DMS153 treated with DMSO at 0.1 percent for 48 hours (cell line): ENCODE data around the gene SEMA4C.
"Not testable (repeated sequence)": the region's sequence is repeated elsewhere in the genome, so short reads cannot be mapped to it uniquely, and the experiment has no call there.

Source experiments
- DNase-seq: peaks from one replicate; lab custom pipeline; 2025; ENCODE audit not compliant: unreplicated experiment; lab: John Stamatoyannopoulos, UW

SEMA4C gene

GRCh38 chr2:96897491-96898134, 27.7 kb upstream of the SEMA4C start:
- no peak for DNase-seq

DNA sequence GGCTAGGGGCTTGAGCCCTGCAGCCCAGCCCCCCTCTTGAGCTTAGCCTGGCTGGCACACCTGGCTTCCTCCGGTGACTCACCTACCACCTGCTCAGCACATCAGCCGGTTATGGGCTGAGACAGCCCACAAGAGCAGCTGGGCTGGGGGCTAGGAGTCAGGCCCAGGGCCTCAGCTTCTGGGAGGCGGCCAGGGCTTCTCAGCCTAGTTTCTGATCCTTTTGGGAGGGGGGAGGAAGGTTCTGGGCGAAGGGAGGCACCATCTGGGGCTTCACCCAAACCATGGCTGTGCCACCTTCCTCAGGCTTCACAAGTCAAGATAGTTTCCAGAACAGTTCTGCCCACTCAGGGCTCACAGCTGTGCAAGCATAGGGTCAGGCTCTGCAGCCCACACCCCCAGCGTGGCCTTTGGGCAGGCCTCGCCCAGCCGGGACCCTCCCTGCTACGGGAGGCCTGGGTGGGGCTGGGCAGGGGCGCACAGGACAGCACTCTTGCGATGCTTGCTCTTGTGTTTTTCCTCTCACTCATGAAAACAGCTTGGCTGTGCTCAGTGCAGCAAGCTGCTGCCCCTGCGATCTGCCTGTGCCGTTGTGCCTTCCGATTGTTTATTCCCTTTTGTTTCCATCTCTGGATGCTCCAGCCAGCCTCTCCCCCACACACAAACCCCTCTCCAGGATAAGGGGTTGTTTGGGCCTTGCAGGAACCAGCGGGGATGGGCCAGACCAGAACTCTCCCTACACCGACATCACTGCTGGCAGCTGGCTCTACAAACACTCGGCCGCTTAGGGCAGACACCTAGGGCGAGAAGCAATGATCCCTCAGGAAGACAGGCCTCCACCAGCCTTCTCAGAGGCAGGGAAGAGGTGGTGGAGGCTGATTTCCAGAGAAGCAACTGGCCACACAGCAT, 26.1 kb upstream of the SEMA4C start:
- peak; percentile 78 for DNase-seq

DNA sequence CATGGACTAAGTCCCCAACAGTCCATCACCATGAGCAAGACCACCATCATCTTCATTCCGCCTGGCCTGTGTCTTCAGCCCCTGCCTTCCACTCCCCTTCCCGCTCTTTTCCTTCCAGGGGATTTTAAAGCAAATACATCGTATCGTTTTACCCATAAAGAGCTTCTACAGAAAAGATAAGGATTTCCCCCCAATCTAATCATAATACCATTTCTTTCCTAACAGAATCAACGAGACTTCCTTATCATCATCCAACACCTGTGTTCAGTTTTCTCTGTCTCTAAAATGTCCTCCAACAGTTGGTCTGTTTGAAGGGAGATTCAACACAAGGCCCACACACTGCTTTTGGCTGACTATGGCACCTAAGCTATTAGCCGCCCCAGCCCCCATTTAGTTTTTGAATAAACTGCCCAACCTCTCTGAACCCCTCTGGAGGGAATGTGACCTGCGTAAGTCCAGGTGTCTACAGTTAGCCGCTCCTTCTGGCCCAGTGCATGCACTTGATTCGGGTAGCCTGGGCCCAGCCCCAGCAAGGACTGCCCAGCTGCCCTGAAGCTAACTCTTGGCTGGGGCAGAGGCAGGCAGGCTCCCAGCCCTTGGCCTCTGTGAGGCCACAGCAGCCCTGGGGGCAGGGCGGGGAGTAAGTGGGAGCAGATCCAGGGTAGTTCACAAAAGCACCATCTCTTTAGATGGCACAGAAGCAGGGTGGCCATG, 25.3 kb upstream of the SEMA4C start:
- peak; percentile 78 for DNase-seq

GRCh38 chr2:96894151-96894531, 24.3 kb upstream of the SEMA4C start:
- no peak for DNase-seq

- DNase-seq: no peak
Measured at GRCh38 chr2:96893289-96894150, 23.6 kb upstream of the SEMA4C start.

DNA sequence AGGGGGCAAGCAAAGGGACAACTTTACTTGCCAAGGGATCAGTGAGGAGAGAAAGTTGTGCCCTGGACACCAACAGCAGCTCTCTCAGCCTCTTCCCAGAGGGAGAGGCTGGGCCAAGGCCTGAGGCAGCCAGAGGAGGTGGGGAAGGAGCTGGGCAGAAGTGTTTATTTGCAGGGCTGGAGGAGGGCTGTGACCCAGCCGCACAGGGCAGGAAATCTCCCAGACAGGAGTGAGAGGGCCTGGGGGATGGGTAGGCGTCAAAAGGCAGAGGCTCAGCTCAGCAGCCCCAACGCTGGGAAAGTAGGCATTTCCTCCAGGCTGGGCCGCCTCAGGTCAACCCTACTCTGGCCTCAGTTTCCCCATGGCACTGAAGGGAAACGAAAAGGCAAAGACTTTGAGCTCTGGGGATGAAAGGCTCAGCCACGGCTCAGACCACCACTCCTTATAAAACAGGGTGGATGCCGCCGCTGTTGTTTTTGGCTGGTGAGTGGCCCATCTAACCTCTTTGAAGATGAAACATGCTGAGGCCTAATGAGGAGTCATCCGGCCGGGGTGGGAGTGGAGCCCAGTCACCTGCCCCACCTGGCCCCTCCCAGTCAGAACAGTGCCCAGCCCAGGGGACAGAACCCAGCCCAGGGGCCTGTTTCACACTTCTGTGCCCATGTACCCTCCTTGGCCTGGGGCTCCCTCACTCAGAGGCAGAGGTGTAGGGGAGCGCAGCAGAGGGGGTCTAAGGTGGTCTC, 21.9 kb upstream of the SEMA4C start:
- DNase-seq: peak; percentile 47

DNA sequence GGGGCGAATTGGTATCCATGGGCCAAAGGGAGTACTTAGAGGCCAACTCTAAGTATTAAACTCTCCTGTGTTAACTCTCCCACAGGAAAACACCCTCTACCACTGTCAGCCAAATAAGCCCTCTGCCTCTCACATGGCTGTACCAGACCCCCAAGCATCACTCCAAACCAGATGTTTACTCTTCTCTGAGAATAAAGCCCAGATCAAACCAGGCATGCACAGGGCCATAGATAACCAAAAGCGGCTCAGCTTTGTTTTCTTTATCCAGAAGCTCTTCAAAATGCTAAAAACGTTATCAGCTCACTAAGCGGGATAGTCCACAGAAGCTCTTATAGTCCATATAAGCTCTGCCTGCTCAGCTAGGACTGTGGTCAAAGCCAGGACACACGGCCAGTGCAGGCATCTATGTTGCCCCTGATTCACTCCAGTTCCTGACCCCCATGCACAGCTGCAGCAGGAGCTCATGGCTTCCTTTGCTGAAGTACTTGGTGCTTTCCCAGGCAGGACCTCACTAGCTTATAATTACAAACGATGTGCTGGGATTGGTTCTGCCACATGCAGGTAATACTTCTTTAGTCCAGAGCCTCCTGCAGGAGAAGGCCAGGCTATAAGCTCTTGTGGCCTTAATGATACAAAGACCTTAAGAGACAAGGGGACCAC, 21.0 kb upstream of the SEMA4C start:
- no peak for DNase-seq

DNA sequence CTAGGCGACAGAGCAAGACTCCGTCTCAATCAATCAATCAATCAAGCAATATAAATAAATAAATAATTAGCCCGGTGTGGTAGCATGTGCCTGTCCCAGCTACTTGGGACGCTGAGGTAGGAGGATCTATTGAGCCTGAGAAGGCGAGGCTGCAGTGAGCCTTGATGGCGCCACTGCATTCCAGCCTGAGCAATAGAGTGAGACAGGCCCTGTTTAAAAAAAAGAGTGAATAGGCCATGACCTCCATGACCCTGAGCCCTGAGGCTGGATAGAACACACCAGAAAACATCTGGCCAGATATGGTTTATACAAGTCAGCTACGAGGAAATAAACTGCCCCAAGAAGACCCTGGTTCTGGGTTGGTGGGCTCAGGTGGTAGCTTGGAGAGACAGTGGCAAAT, 20.4 kb upstream of the SEMA4C start:
- DNase-seq: no peak

DNA sequence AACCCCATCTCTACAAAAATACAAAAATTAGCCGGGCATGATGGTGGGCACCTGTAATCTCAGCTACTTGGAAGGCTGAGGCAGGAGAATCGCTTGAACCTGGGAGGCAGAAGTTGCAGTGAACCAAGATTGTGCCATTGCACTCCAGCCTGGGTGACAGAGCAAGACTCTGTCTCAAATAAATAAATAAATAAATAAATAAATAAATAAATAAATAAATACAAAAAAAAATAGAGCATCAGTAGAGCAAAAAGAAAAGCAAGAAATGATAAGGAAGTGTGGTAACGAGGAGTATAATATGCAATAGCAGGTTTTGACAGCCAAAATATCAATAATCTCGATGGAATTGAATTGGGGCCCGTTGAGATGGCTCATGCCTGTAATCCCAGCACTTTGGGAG, 19.6 kb upstream of the SEMA4C start:
- not testable (repeated sequence) for DNase-seq

DNA sequence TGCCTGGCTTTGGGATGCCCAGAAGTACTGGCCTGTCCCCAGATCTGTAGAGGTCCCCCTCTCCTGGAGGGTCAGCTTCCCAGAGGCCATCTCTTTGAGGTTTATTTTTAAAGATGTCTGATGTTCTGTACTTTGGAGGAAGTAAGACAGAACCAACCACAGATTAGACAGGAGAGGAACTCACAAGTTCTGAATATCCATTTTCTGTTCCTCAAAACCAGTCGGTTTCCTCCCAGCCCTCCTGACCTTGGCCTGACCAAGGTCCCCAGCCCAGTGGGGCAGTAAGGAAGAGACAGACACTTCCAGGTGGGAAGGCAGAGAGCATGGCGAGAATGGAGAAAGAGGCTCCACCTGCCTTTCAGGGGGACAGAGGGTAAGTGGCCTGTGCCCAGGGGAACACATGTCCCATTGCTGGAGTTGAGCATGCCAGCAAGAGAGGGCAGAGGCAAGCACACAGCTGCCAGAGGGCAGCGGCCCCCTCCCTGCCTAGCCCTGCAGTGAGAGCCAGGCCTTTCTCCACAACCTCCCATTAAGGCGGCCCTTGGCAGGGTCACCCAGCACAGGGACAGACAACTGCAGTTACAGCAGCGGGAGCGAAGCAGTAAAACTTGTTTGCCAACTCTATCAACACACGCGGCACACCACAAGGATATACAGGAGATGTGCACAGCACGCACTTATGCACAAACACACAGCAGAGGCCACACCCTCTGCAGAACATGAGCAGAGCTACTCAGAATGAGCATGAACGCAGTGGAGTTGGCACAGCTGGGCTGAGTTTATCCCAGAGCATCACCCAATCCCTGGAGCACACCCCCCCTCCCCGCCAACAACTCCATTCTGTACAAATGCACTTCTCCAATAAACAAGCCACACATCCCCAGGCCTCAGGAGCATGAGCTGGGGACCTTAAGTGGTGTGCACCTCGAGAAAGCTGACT, 18.5 kb upstream of the SEMA4C start:
- peak; percentile 82 for DNase-seq

DNA sequence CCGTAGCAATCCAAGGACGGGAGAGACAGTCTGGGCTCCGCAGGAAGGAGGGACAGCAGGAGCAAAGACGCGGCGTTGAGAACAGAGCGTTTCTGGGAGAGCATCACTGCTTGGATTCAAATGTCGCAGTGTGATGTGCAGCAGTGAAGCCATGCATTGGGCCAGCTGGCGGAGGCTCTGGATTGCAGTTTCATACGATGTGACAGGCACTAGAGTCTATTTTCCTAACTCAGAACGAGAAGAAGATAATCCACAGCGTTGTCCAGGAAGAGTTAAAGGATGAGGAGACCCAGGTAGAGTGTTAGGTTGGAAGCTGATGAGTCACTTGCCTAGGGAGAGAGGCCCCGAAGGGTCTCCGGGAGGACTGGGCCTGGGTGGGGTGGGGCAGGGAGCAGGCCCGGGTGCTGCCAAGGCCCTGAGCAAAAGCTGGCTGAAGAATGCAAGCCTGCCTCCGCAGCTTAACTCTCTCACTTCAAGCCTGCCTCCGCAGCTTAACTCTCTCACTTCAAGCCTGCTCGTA, 17.7 kb upstream of the SEMA4C start:
- DNase-seq: no peak

DNA sequence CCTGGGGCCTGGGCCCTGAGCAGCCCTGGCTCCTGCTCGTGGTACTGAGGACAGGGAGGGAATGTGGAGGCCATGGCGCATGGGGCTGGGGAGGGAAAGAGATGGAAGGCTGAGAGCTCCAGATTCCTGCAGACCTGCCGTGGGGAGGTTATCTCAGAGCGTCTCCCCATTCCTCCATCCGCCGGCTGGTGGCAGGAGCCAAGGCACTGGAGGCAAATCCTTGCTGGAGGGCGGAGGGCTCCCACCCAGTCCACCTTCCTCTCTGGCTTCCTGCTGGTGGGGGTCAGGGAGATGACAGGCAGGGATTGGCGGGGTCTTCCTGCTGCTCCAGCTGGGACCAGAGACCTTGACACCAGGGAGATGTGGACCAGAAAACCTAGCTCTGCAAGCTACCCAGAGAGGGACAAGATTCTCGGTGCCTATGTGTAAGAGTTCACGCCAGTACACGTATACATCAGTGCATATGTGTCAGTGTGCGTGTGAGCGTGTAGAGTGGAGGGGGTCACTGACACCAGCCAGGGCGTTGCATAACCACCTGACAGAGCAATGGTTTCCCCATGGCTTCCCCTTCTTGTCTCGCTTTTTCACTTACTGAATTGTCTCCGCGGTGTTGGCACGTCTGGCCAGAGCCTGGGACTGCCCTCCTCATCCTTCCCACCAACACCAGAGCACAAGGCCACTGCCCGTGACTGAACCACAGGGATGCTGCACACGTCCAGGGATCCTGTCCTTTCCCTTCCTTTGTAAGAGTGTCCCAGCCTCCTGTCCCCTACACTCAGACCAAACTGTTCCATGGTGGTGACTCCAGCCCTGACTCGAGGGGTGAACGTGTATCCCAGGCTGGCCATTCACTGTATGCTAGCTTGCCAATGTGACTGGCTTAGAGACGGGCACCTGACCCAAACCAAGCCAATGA, 15.8 kb upstream of the SEMA4C start:
- DNase-seq: no peak

GRCh38 chr2:96884299-96885094, 14.6 kb upstream of the SEMA4C start:
- no peak for DNase-seq

GRCh38 chr2:96883306-96883705, 13.4 kb upstream of the SEMA4C start:
- no peak for DNase-seq

DNA sequence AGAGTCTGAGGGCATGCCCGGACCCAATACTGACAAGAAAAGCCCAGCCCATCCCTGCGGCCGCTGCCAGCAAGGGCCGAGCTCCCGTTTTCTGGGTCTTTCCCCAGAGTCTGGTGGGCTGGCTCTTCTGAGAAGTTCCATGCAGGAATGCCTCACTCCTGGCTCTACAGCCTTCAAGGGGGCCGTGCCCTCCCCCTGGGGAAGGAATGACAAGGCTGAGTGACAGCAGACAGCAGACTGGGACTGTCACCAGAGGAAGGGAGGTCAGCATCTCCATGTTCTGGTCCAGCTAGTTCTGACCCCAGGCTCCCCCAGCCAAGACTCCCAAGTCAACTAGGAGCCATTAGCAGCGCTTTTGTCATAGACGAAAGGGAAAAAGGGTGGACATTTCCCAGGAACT, 13.0 kb upstream of the SEMA4C start:
- DNase-seq: no peak

DNA sequence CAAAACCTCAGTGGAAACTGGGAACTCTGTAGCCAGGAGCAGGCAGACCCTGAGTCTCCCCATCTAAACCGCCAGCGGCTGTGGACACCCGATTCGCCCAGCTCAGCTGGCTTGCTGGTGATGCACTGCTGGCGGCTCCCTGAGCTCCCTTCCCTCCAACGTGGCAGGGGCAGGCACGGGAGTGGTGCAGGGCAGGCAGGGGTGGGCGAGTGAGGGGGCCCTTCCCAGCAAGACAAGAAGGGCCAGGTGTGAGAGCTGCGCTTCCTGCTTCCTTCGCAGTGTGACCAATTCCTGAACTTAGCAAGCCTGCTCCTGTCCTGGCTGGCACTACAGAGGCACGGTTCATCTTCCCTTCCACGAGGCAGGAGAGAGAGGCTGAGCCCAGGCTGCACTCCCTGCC, 12.3 kb upstream of the SEMA4C start:
- DNase-seq: no peak
